Caco-2 (cell line): ENCODE measurements around the gene MAN1C1. TPM values are rescaled to one million over a fixed set of nuclear protein-coding genes. Genes with fewer than 3 reads are reported as not detected.

Experiments used
- BruUV-seq: library from RNA; stranded (reverse); fragments of 400-500 nt; replicated peaks from 2 replicates; lab custom pipeline; 2021; lab: Mats Ljungman, UMichigan
- CTCF ChIA-PET: fragments of 300-600 bp; sonication (Branson Sonifier 250); formaldehyde crosslinking; loops from one replicate; lab custom pipeline; 2022; ENCODE audit warnings: antibody characterized with exemption; lab: Charles Lee
- POLR2A ChIA-PET: fragments of 300-600 bp; sonication (Branson Sonifier 250); formaldehyde crosslinking; loops from one replicate; lab custom pipeline; 2022; ENCODE audit warnings: antibody characterized with exemption; lab: Charles Lee
- DNase-seq, 2 experiments: peaks; one replicate each; pipeline versions ENCODE4 v3.0.0 to v3.0.0-alpha.2; 2020 to 2022
- H3K27me3 ChIP-seq: replicated peaks from 2 replicates; pipeline ENCODE4 v1.6.0; 2011; ENCODE audit warnings: low read length; ENCODE audit not compliant: control insufficient read depth, insufficient read depth
- H3K36me3 ChIP-seq: 2 replicates; pipeline ENCODE4 v1.5.1; 2011; ENCODE audit warnings: low read length; ENCODE audit not compliant: control insufficient read depth, insufficient read depth
- H3K4me1 ChIP-seq: fragments of 250-450 bp; sonication (Bioruptor Pico); 2 replicates; pipeline ENCODE4 v1.5.1; 2020; ENCODE audit warnings: mild to moderate bottlenecking
- H3K4me3 ChIP-seq: 2 replicates; pipeline ENCODE4 v1.5.1; 2011; ENCODE audit warnings: low read depth, mild to moderate bottlenecking, control low read depth, low read length
- H3K9me3 ChIP-seq: fragments of 250-450 bp; sonication (Bioruptor Pico); 2 replicates; pipeline ENCODE4 v1.5.1; 2020; ENCODE audit warnings: mild to moderate bottlenecking, moderate library complexity
- H3K27ac Mint-ChIP-seq: one replicate; pipeline ENCODE4 v1.8.0; 2022; ENCODE audit warnings: mixed read lengths; ENCODE audit not compliant: unreplicated experiment
- H3K27me3 Mint-ChIP-seq: one replicate; pipeline ENCODE4 v1.8.0; 2022; ENCODE audit warnings: mixed read lengths; ENCODE audit not compliant: insufficient read depth, unreplicated experiment
- H3K36me3 Mint-ChIP-seq: one replicate; pipeline ENCODE4 v1.8.0; 2022; ENCODE audit warnings: mild to moderate bottlenecking, mixed read lengths; ENCODE audit not compliant: insufficient read depth, unreplicated experiment
- H3K4me1 Mint-ChIP-seq: one replicate; pipeline ENCODE4 v1.8.0; 2022; ENCODE audit warnings: low read depth, mixed read lengths; ENCODE audit not compliant: unreplicated experiment
- H3K4me3 Mint-ChIP-seq: one replicate; pipeline ENCODE4 v1.8.0; 2022; ENCODE audit warnings: mild to moderate bottlenecking, moderate library complexity, mixed read lengths; ENCODE audit not compliant: unreplicated experiment
- H3K9me3 Mint-ChIP-seq: one replicate; pipeline ENCODE4 v1.8.0; 2022; ENCODE audit warnings: mixed read lengths; ENCODE audit not compliant: unreplicated experiment
- intact Hi-C: fragments of 100-400 bp; cut with micrococcal nuclease; formaldehyde crosslinking; loops from one replicate; pipeline ENCODE4 v1.10.0; 2022; ENCODE audit not compliant: unreplicated experiment
- total RNA-seq: library from RNA; stranded (reverse); gene quantifications from 2 replicates; pipeline ENCODE4 v1.2.3, GENCODE V29; 2022
- TF ChIP-seq, protein P1 (sequence below), 2 experiments: fragments of 200-600 bp in 1 of 2; IDR thresholded peaks; 1 replicate in 1 of 2; 2 replicates in 1 of 2; pipeline versions ENCODE4 v1.5.1 to v1.8.0; 2011 to 2022; ENCODE audit warnings: antibody characterized with exemption in 1 of 2, control low read depth in 1 of 2, inconsistent platforms in 1 of 2, low read depth in 1 of 2, low read length in 1 of 2, mild to moderate bottlenecking in 1 of 2, moderate library complexity in 1 of 2; ENCODE audit not compliant: insufficient read depth in 1 of 2, severe bottlenecking in 1 of 2, unreplicated experiment in 1 of 2

MAN1C1 gene
- total RNA-seq, 1 experiment from 2014 or later: 2.7 TPM

GRCh38 chr1:25727088-25727487 is 110.5 kb downstream of the MAN1C1 start:
- peaks cover 26% of the 10 kb centered on the region for H3K4me1 ChIP-seq
- no peak overlapping the region for H3K4me3 Mint-ChIP-seq
- BruUV-seq: no TSS peak
- intact Hi-C loops: no loop called here
- H3K27me3 ChIP-seq: no peaks in the 10 kb centered on the region
- H3K36me3 Mint-ChIP-seq: no peaks in the 10 kb centered on the region
- no peaks in the 10 kb centered on the region for H3K36me3 ChIP-seq
- H3K9me3 Mint-ChIP-seq: no peaks in the 10 kb centered on the region
- ChIA-PET CTCF (no interaction called here), POLR2A (no interaction called here)
- H3K27me3 Mint-ChIP-seq: no peaks in the 10 kb centered on the region
- H3K4me3 ChIP-seq: no peak overlapping the region
- no peaks in the 10 kb centered on the region for H3K9me3 ChIP-seq
- no peak for DNase-seq
- peak overlapping the region; percentile 51 for H3K27ac Mint-ChIP-seq
- peaks cover 6% of the 10 kb centered on the region for H3K4me1 Mint-ChIP-seq
- TF ChIP-seq, protein P1, sequence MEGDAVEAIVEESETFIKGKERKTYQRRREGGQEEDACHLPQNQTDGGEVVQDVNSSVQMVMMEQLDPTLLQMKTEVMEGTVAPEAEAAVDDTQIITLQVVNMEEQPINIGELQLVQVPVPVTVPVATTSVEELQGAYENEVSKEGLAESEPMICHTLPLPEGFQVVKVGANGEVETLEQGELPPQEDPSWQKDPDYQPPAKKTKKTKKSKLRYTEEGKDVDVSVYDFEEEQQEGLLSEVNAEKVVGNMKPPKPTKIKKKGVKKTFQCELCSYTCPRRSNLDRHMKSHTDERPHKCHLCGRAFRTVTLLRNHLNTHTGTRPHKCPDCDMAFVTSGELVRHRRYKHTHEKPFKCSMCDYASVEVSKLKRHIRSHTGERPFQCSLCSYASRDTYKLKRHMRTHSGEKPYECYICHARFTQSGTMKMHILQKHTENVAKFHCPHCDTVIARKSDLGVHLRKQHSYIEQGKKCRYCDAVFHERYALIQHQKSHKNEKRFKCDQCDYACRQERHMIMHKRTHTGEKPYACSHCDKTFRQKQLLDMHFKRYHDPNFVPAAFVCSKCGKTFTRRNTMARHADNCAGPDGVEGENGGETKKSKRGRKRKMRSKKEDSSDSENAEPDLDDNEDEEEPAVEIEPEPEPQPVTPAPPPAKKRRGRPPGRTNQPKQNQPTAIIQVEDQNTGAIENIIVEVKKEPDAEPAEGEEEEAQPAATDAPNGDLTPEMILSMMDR (IDR thresholded peaks at IDR 0.05; ENCODE audit: insufficient read depth in 1 of 2, low read depth in 1 of 2, low read length in 1 of 2, severe bottlenecking in 1 of 2, unreplicated experiment in 1 of 2): no peak

- TF ChIP-seq, protein P1 (IDR thresholded peaks at IDR 0.05; ENCODE audit: insufficient read depth in 1 of 2, low read depth in 1 of 2, low read length in 1 of 2, severe bottlenecking in 1 of 2, unreplicated experiment in 1 of 2): no peak
- Mint-ChIP-seq H3K27ac (peak overlapping the region; percentile 51), H3K4me1 (peaks cover 6% of the 10 kb centered on the region), H3K36me3 (no peaks in the 10 kb centered on the region), H3K27me3 (no peaks in the 10 kb centered on the region), H3K9me3 (no peaks in the 10 kb centered on the region), H3K4me3 (no peak overlapping the region)
- Histone ChIP-seq H3K4me3 (no peak overlapping the region), H3K4me1 (peaks cover 26% of the 10 kb centered on the region), H3K36me3 (no peaks in the 10 kb centered on the region), H3K9me3 (no peaks in the 10 kb centered on the region), H3K27me3 (no peaks in the 10 kb centered on the region)
- intact Hi-C loops: no loop called here
- BruUV-seq: no TSS peak
- CTCF ChIA-PET: no interaction called here
- POLR2A ChIA-PET: no interaction called here
- DNase-seq: no peak
Observed at GRCh38 chr1:25727635-25728286, 111.2 kb downstream of the MAN1C1 start.

DNA sequence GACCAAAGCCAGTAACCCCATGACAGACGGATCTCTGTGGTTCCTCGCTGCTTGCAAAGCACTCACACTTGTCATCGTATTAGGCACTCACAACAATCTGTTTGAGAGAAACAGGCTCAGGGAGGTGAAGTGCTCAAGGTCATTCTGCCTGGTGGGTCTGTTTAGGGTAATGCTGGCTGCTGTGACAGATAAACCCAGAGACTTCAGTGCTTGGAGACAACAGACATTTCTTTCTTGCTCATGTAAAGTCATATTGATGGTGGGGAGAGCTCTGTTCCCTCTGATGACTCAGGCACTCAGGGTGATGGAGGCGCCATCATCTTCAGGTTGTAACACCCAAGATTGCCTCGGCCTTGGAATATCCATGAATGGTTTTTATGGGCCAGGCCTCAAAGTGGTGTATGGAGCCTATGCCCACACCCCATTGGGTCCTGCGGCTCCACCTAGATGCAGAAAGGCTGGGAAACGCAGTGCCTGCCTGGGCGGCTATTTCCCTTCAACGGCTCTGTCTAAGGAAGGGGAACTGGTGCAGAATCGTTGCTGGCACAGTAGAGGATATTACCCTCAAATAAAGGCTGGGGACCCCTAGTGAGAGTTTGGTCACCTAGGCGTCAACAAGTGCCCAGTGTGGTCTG is 111.8 kb downstream of the MAN1C1 start:
- no peak overlapping the region for H3K4me3 ChIP-seq
- H3K27me3 ChIP-seq: no peaks in the 10 kb centered on the region
- intact Hi-C loops: no loop called here
- POLR2A ChIA-PET: no interaction called here
- TF ChIP-seq, protein P1 (IDR thresholded peaks at IDR 0.05; ENCODE audit: insufficient read depth in 1 of 2, low read depth in 1 of 2, low read length in 1 of 2, severe bottlenecking in 1 of 2, unreplicated experiment in 1 of 2): no peak
- no peaks in the 10 kb centered on the region for H3K36me3 ChIP-seq
- Mint-ChIP-seq H3K27me3 (no peaks in the 10 kb centered on the region), H3K27ac (no peak overlapping the region), H3K9me3 (no peaks in the 10 kb centered on the region), H3K4me1 (peaks cover 6% of the 10 kb centered on the region), H3K4me3 (no peak overlapping the region), H3K36me3 (no peaks in the 10 kb centered on the region)
- H3K4me1 ChIP-seq: peaks cover 26% of the 10 kb centered on the region
- CTCF ChIA-PET: no interaction called here
- no peak for DNase-seq
- H3K9me3 ChIP-seq: no peaks in the 10 kb centered on the region
- no TSS peak for BruUV-seq
